ENCODE results near the gene TIGIT. TPM values are rescaled to one million over a fixed set of nuclear protein-coding genes. Genes with fewer than 3 reads are reported as not detected.

The TIGIT gene
- total RNA-seq, 4 donors from 2014 or later: 0.11 to 0.98 (median 0.40) TPM; not detected in 1

DNA sequence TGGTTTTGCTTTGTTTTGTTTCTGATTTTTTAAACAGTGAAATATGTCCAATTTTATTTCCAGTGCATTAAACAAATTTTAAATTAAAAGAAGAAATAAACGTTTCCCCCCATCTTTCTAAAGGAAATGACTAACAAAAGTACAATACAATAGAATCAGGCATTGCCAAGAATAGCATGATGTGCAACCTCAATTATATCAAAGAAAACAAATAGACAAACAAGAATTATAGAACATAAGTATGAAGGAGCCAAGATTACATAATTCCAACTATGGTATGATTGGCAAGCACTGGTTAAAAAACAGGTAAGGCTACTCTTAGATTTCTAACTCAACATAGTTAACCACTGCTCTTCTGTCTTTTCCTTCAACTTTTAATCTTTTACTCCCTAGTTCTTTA, 26.4 kb downstream of the TIGIT start:
- intact Hi-C loops (cut with DNase I): no loop called here
- 66 to 76% methylated on average over 1 of the region's 1 CpG for whole genome bisulfite sequencing, 2 donors
- Histone ChIP-seq H3K27ac (no peak overlapping the region), H3K4me3 (replicated peaks in 1 of 3) (no peak overlapping the region), H3K4me1 (peaks cover 10% of the 10 kb centered on the region in 2 donors), H3K9me3 (no peaks in the 10 kb centered on the region), H3K36me3 (no peaks in the 10 kb centered on the region), H3K27me3 (no peaks in the 10 kb centered on the region)
- no peak for TF ChIP-seq CTCF (IDR thresholded peaks at IDR 0.05)
- no peak for TF ChIP-seq POLR2A (IDR thresholded peaks at IDR 0.05)
- no peak for DNase-seq

GRCh38 chr3:114323546-114324254, 29.9 kb downstream of the TIGIT start:
- no peaks in the 10 kb centered on the region for H3K36me3 ChIP-seq
- no peak for DNase-seq
- no peak overlapping the region for H3K4me3 ChIP-seq (replicated peaks in 1 of 3)
- H3K9me3 ChIP-seq: no peaks in the 10 kb centered on the region
- intact Hi-C loops (cut with DNase I): no loop called here
- WGBS, 2 donors: 98% methylated on average over 3 of the region's 3 CpGs
- no peaks in the 10 kb centered on the region for H3K27me3 ChIP-seq
- no peak overlapping the region for H3K27ac ChIP-seq
- TF ChIP-seq CTCF (IDR thresholded peaks at IDR 0.05) (no peak), POLR2A (IDR thresholded peaks at IDR 0.05) (no peak)
- H3K4me1 ChIP-seq: peaks cover 9 to 10% of the 10 kb centered on the region in 2 donors

DNA sequence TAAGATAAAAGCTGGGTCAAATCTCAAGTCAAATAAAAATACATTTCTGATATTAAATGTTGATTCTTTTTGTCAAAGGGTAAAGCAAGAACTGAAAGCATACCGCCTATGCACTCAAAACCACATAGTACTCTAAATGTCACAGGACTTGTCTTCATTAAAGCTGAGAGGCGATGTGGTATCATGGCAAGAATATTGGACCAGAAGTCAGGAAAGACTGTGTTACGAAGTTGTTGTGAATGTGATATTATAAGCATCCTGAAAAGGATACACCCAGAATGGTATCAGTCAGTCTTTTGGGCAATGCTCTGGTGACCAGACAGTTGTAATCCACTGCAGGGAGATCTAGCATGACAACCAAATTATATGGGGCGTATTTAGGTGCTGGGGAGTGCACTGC, 33.8 kb downstream of the TIGIT start:
- H3K36me3 ChIP-seq: no peaks in the 10 kb centered on the region
- H3K9me3 ChIP-seq: no peaks in the 10 kb centered on the region
- H3K27me3 ChIP-seq: no peaks in the 10 kb centered on the region
- H3K4me1 ChIP-seq: no peaks in the 10 kb centered on the region
- intact Hi-C loops (cut with DNase I): no loop called here
- 94 to 97% methylated on average over 4 of the region's 4 CpGs for WGBS, 2 donors
- H3K4me3 ChIP-seq (replicated peaks in 1 of 3): no peak overlapping the region
- H3K27ac ChIP-seq: no peak overlapping the region
- no peak for TF ChIP-seq POLR2A (IDR thresholded peaks at IDR 0.05)
- TF ChIP-seq CTCF (IDR thresholded peaks at IDR 0.05): no peak
- DNase-seq: no peak

DNA sequence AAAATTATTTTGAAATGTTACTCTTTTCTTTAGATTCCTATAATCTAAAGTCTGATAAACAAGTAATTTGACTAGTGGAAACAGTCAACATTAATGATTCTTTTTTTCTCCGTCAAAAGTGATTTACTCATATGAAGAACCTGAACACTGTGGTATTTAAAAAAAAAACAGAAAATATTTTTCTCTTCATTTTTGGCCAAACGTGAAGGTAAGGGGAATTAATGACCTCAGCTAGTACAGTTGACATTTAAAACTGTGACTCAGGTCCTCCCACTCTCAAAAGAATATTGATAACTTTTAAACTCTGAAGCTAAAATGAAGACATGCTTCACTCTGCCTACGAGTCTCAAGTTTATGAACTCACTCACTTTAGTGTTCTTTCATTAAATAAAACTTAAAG, 34.5 kb downstream of the TIGIT start:
- Histone ChIP-seq H3K4me3 (replicated peaks in 1 of 3) (no peak overlapping the region), H3K36me3 (no peaks in the 10 kb centered on the region), H3K4me1 (no peaks in the 10 kb centered on the region), H3K27ac (no peak overlapping the region), H3K27me3 (no peaks in the 10 kb centered on the region), H3K9me3 (no peaks in the 10 kb centered on the region)
- TF ChIP-seq CTCF (IDR thresholded peaks at IDR 0.05): no peak
- TF ChIP-seq POLR2A (IDR thresholded peaks at IDR 0.05): no peak
- intact Hi-C loops (cut with DNase I): no loop called here
- no peak for DNase-seq
- 81 to 89% methylated on average over 3 of the region's 3 CpGs for WGBS, 2 donors

GRCh38 chr3:114329823-114330222, 36.0 kb downstream of the TIGIT start:
- WGBS, 2 donors: 89 to 92% methylated on average over 2 of the region's 2 CpGs
- H3K36me3 ChIP-seq: no peaks in the 10 kb centered on the region
- no peaks in the 10 kb centered on the region for H3K4me1 ChIP-seq
- no peak overlapping the region for H3K27ac ChIP-seq
- no peak overlapping the region for H3K4me3 ChIP-seq (replicated peaks in 1 of 3)
- DNase-seq: no peak
- TF ChIP-seq POLR2A (IDR thresholded peaks at IDR 0.05) (no peak), CTCF (IDR thresholded peaks at IDR 0.05) (no peak)
- H3K9me3 ChIP-seq: no peaks in the 10 kb centered on the region
- intact Hi-C loops (cut with DNase I): no loop called here
- H3K27me3 ChIP-seq: no peaks in the 10 kb centered on the region
